Activated CD4-positive, alpha-beta T cell treated with anti-CD3 and anti-CD28 coated beads, Interleukin-2, amount 50 U/mL, for 4 hours (primary cell): ENCODE measurements around the gene NDUFA11.
"Not testable (repeated sequence)": the region's sequence is repeated elsewhere in the genome, so short reads cannot be mapped to it uniquely, and the experiment has no call there.

Experiments used
- DNase-seq, 2 experiments: peaks; one replicate each; pipeline ENCODE4 v3.0.0-alpha.2; 2020

NDUFA11 gene

DNA sequence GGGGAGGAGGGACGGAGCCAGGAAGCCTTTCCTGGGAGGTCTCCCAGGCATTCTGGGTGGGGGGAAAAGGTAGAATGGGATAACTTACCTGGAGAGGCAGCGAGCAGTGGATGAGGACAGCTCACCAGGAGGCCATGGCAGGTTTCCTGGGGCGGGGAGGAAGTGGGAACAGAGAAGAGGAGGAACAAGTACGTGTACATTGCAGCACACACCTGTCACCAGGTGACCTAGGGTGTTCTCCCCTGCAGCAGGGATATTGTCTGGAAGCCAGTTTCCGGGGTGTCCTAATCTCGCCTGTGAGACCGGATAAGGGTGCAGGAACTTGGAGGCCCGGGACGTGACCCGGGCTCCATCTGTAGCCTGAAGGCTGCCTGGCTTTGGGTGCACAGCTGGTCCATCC, 52.3 kb downstream of the NDUFA11 start, which contains the start of gene FUT3:
TSS of gene FUT3 (minus strand) at position 148 of the 400 bp plus-strand sequence.
- DNase-seq = no peak

DNA sequence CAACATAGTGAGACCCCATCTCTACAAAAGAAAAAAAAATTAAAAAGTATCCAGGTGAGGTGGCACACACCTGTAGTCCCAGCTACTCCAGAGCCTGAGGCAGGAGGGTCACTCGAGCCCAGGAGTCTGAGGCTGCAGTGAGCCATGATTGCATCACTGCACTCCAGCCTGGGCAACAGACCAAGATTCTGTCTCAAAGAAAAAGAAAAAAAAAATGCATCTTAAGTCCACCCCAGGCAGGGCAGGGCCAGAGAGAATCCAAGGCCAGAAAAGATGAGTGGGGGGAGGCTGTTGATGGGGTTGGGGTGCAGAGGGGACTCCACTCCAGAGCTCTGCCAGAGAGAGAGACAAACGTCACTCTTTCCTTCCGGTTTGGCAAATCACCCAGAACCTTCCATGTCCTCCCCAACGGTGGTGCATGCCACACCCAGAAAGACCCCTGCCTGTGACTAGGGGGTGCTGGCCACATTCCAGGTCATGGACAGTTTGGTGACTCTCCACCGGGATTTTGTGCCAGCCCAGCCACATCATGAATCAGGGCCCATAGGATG, 52.8 kb downstream of the NDUFA11 start:
- no peak for DNase-seq

DNA sequence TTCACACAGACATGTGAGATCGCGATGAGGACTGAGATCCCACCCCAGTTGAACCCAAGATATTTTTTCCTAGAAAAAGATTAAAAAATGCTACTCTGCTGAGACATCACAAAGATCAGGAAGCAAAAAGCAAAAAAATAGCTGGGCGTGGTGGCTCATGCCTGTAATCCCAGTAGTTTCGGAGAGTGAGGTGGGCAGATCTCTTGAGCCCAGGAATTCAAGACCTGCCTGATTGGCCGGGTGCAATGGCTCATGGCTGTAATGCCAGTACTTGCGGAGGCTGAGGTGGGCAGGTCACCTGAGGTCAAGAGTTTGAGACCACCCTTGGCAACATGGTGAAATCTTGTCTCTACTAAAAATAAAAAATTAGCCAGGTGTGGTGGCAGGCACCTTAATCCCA, 53.4 kb downstream of the NDUFA11 start:
- DNase-seq = no peak

DNA sequence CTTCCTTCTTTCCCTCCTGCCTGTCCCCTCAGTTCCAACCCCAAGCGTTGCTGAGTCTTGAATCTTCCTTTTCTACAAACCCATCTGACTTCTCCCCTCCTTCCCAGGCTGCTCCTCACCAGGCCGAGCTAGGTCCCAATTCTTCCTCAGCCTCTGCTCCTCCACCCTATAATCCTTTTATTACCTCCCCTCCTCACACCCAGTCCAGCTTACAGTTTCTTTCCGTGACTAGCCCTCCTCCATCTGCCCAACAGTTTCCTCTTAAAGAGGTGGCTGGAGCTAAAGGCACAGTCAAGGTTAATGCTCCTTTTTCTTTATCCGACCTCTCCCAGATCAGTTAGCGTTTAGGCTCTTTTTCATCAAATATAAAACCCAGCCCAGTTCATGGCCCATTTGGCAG, 55.0 kb downstream of the NDUFA11 start:
- not testable (repeated sequence) for DNase-seq

DNA sequence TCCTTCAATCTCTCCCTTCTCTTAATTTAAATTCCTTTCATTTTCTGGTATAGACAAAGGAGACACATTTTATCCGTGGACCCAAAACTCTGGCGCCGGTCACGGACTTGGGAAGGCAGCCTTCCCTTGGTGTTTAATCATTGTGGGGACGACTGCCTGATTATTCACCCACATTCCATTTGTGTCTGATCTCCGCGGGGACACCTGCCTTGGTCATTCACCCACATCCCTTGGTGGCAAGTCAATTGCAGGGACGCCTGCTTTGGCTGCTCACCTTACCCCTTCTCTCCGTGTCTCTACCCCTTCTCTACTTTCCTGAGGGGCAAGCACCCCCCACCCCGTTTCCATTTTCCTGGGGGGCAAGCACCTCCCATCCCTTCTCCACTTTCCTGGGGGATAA, 55.7 kb downstream of the NDUFA11 start:
- DNase-seq = not testable (repeated sequence)
